ENCODE measurements around the gene UBXN11. TPM values are rescaled to one million over a fixed set of nuclear protein-coding genes. Genes with fewer than 3 reads are reported as not detected.
A peak's percentile ranks its signal among the peaks of the same experiment; 100 is the strongest.

The UBXN11 gene
- total and polyA plus RNA-seq, 11 donors = 3.7 to 17.2 (median 8.0) TPM

- peak; percentile 99 to 100 (median 99) for ATAC-seq
- peak; percentile 61 to 93 for TF ChIP-seq POLR2A (IDR thresholded peaks at IDR 0.05)
- TF ChIP-seq CTCF (IDR thresholded peaks at IDR 0.05) = peak; percentile 72 to 95 (median 86)
- no peaks in the 10 kb centered on the region for H3K27me3 ChIP-seq
- peak; percentile 97 to 99 (median 98) for DNase-seq
- H3K9me3 ChIP-seq = no peaks in the 10 kb centered on the region
- H3K27ac ChIP-seq = peak within 1 kb of the TSS; percentile 5 to 96 (median 93)
- H3K4me3 ChIP-seq = peak within 1 kb of the TSS; percentile 48 to 90 (median 78)
- 0 to 1% (median 1%) methylated on average over 41 to 73 of the region's 73 CpGs for WGBS, 4 donors
- H3K36me3 ChIP-seq = no peaks in the 10 kb centered on the region
- H3K4me1 ChIP-seq = peaks cover 0 to 36% (median 11%) of the 10 kb centered on the region in 12 donors
- intact Hi-C loops (cut with DNase I) = loop anchor here (2.0 to 10.0 kb wide), 9 partner anchors 65 to 199 kb away; partner anchors contain the start of genes C1orf232 (in 5 of the 10), ZNF593 (in 5 of the 10) and PDIK1L (in 4 of the 10)
These were observed 72.4 kb downstream of the UBXN11 start, which contains the start of gene CEP85 for GRCh38 chr1:26233903-26234643. TSS of gene CEP85 (plus strand) at chr1:26234200. CDS start at chr1:26239784, 5,584 bp downstream.

Other genes starting within 250 kb of the UBXN11 start
- 100 to 1,000 TPM; 136 to 598 (median 196) TPM for gene TRIM63, start 239.0 kb downstream of the UBXN11 start, total RNA-seq
- 100 to 1,000 TPM; 277 to 444 TPM for gene TRIM63, start 239.0 kb downstream of the UBXN11 start, polyA plus RNA-seq
- gene PDIK1L, start 194.8 kb downstream of the UBXN11 start, total RNA-seq = 1 to 10 TPM; 3.9 to 9.3 (median 6.0) TPM
- 1 to 10 TPM; 2.1 to 2.7 TPM for gene PDIK1L, start 194.8 kb downstream of the UBXN11 start, polyA plus RNA-seq
- gene FAM110D, start 147.6 kb downstream of the UBXN11 start, total RNA-seq = 1 to 10 TPM; 2.5 to 6.5 (median 3.2) TPM
- gene FAM110D, start 147.6 kb downstream of the UBXN11 start, polyA plus RNA-seq = 1 to 10 TPM; 2.2 to 3.7 TPM
- gene C1orf232, start 137.7 kb downstream of the UBXN11 start, total RNA-seq = not detected
- gene C1orf232, start 137.7 kb downstream of the UBXN11 start, polyA plus RNA-seq = not detected
- gene ZNF593, start 136.7 kb downstream of the UBXN11 start, total RNA-seq = 10 to 100 TPM; 13.7 to 36.8 (median 21.0) TPM
- 100 to 1,000 TPM in 1 of 2 donors, 10 to 100 TPM in 1; 43.1 to 147 TPM for gene ZNF593, start 136.7 kb downstream of the UBXN11 start, polyA plus RNA-seq
- gene ZNF593OS, start 134.8 kb downstream of the UBXN11 start, total RNA-seq = not detected
- not detected for gene ZNF593OS, start 134.8 kb downstream of the UBXN11 start, polyA plus RNA-seq
- 1 to 10 TPM in 7 of 9 donors, under 1 TPM in 1, not detected in 1; 0.60 to 3.4 (median 1.4) TPM for gene CNKSR1, start 129.1 kb downstream of the UBXN11 start, total RNA-seq
- 1 to 10 TPM in 1 of 2 donors, under 1 TPM in 1; 0.80 to 1.6 TPM for gene CNKSR1, start 129.1 kb downstream of the UBXN11 start, polyA plus RNA-seq
- not detected for gene CATSPER4, start 116.0 kb downstream of the UBXN11 start, total RNA-seq
- gene CATSPER4, start 116.0 kb downstream of the UBXN11 start, polyA plus RNA-seq = not detected
- gene CEP85, start 72.4 kb downstream of the UBXN11 start, total RNA-seq = 100 to 1,000 TPM in 2 of 9 donors, 10 to 100 TPM in 7; 28.6 to 180 (median 48.7) TPM
- gene CEP85, start 72.4 kb downstream of the UBXN11 start, polyA plus RNA-seq = 10 to 100 TPM; 13.4 to 22.7 TPM
- gene SH3BGRL3, start 26.6 kb downstream of the UBXN11 start, total RNA-seq = 100 to 1,000 TPM in 1 of 9 donors, 10 to 100 TPM in 8; 22.4 to 234 (median 40.0) TPM
- gene SH3BGRL3, start 26.6 kb downstream of the UBXN11 start, polyA plus RNA-seq = 100 to 1,000 TPM in 1 of 2 donors, 10 to 100 TPM in 1; 43.8 to 119 TPM
- 10 to 100 TPM in 2 of 9 donors, 1 to 10 TPM in 6, not detected in 1; 1.6 to 89.9 (median 4.4) TPM for gene CD52, start 11.3 kb upstream of the UBXN11 start, total RNA-seq
- gene CD52, start 11.3 kb upstream of the UBXN11 start, polyA plus RNA-seq = 10 to 100 TPM in 1 of 2 donors, 1 to 10 TPM in 1; 9.9 to 26.1 TPM
- under 1 TPM in 2 of 9 donors, not detected in 7; 0.25 to 0.45 TPM for gene CRYBG2, start 47.5 kb upstream of the UBXN11 start, total RNA-seq
- gene CRYBG2, start 47.5 kb upstream of the UBXN11 start, polyA plus RNA-seq = not detected
- gene ZNF683, start 66.1 kb upstream of the UBXN11 start, total RNA-seq = 1 to 10 TPM in 1 of 9 donors, under 1 TPM in 2, not detected in 6; 0.28 to 1.2 (median 0.48) TPM
- gene ZNF683, start 66.1 kb upstream of the UBXN11 start, polyA plus RNA-seq = under 1 TPM in 1 of 2 donors, not detected in 1; 0.04 TPM
- under 1 TPM in 1 of 9 donors, not detected in 8; 0.15 TPM for gene LIN28A, start 104.2 kb upstream of the UBXN11 start, total RNA-seq
- not detected for gene LIN28A, start 104.2 kb upstream of the UBXN11 start, polyA plus RNA-seq
- gene DHDDS, start 125.7 kb upstream of the UBXN11 start, total RNA-seq = 10 to 100 TPM; 14.1 to 45.0 (median 29.9) TPM
- 10 to 100 TPM; 22.0 to 44.6 TPM for gene DHDDS, start 125.7 kb upstream of the UBXN11 start, polyA plus RNA-seq
- gene HMGN2, start 165.8 kb upstream of the UBXN11 start, total RNA-seq = 100 to 1,000 TPM in 7 of 9 donors, 10 to 100 TPM in 2; 66.3 to 256 (median 123) TPM
- gene HMGN2, start 165.8 kb upstream of the UBXN11 start, polyA plus RNA-seq = 100 to 1,000 TPM; 116 to 154 TPM
- 10 to 100 TPM in 2 of 9 donors, 1 to 10 TPM in 7; 1.1 to 24.4 (median 3.8) TPM for gene RPS6KA1, start 223.1 kb upstream of the UBXN11 start, total RNA-seq
- 1 to 10 TPM; 1.6 to 3.5 TPM for gene RPS6KA1, start 223.1 kb upstream of the UBXN11 start, polyA plus RNA-seq

Measured in heart left ventricle (tissue), 16 donors.